Breast epithelium (tissue), 3 donors: ENCODE results near the gene INTS3.

Source experiments
- POLR2A ChIP-seq: fragments of 450-650 bp; IDR thresholded peaks from one replicate; pipeline ENCODE4 v1.6.1; 2016; ENCODE audit warnings: antibody characterized with exemption, mild to moderate bottlenecking, moderate library complexity
- POLR2AphosphoS5 ChIP-seq, 3 donors: sonication (generic); formaldehyde crosslinking; IDR thresholded peaks; one replicate each; pipeline ENCODE4 v1.6.1; 2017; ENCODE audit warnings: antibody characterized with exemption in 3 of 3
- TF ChIP-seq, protein P1 (sequence below), 3 donors: fragments of 450-650 bp; IDR thresholded peaks; one replicate each; pipeline ENCODE4 v1.5.1; 2016 to 2017; ENCODE audit warnings: antibody characterized with exemption in 3 of 3, mild to moderate bottlenecking in 3 of 3, moderate library complexity in 3 of 3

GRCh38 chr1:153678519-153679336 is 49.1 kb upstream of the INTS3 start, which contains the start of gene NPR1:
- TF ChIP-seq POLR2AphosphoS5 (IDR thresholded peaks at IDR 0.05), result no peak
- TF ChIP-seq POLR2A, result no peak
- TF ChIP-seq, protein P1, sequence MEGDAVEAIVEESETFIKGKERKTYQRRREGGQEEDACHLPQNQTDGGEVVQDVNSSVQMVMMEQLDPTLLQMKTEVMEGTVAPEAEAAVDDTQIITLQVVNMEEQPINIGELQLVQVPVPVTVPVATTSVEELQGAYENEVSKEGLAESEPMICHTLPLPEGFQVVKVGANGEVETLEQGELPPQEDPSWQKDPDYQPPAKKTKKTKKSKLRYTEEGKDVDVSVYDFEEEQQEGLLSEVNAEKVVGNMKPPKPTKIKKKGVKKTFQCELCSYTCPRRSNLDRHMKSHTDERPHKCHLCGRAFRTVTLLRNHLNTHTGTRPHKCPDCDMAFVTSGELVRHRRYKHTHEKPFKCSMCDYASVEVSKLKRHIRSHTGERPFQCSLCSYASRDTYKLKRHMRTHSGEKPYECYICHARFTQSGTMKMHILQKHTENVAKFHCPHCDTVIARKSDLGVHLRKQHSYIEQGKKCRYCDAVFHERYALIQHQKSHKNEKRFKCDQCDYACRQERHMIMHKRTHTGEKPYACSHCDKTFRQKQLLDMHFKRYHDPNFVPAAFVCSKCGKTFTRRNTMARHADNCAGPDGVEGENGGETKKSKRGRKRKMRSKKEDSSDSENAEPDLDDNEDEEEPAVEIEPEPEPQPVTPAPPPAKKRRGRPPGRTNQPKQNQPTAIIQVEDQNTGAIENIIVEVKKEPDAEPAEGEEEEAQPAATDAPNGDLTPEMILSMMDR (IDR thresholded peaks at IDR 0.05), result no peak
